WERI-Rb-1 (cell line): ENCODE measurements around the gene SMPD4.
"Not testable (repeated sequence)": the region's sequence is repeated elsewhere in the genome, so short reads cannot be mapped to it uniquely, and the experiment has no call there.

ENCODE experiments used
- DNase-seq: peaks from one replicate; pipeline ENCODE4 v3.0.0-alpha.2; 2020
- H3K27ac ChIP-seq: fragments of 250-450 bp; sonication (Bioruptor Pico); 2 replicates; pipeline ENCODE4 v1.5.1; 2020; ENCODE audit warnings: mild to moderate bottlenecking, moderate library complexity
- H3K27me3 ChIP-seq: fragments of 250-450 bp; sonication (Bioruptor Pico); 2 replicates; pipeline ENCODE4 v1.5.1; 2021; ENCODE audit warnings: mild to moderate bottlenecking, low read depth, moderate library complexity; ENCODE audit not compliant: insufficient read depth, severe bottlenecking
- H3K36me3 ChIP-seq: fragments of 250-450 bp; sonication (Bioruptor Pico); 2 replicates; pipeline ENCODE4 v1.5.1; 2020; ENCODE audit warnings: mild to moderate bottlenecking, moderate library complexity
- H3K4me3 ChIP-seq: 2 replicates; pipeline ENCODE4 v1.5.1; 2011; ENCODE audit warnings: low read depth, mild to moderate bottlenecking, control low read depth, low read length
- H3K9me3 ChIP-seq: fragments of 250-450 bp; sonication (Bioruptor Pico); 2 replicates; pipeline ENCODE4 v1.5.1; 2021; ENCODE audit warnings: mild to moderate bottlenecking, moderate library complexity; ENCODE audit not compliant: severe bottlenecking
- TF ChIP-seq, protein P1 (sequence below): IDR thresholded peaks from 2 replicates; pipeline ENCODE4 v1.5.1; 2011; ENCODE audit warnings: low read depth, mild to moderate bottlenecking, control low read depth, inconsistent platforms, low read length

SMPD4 gene

DNA sequence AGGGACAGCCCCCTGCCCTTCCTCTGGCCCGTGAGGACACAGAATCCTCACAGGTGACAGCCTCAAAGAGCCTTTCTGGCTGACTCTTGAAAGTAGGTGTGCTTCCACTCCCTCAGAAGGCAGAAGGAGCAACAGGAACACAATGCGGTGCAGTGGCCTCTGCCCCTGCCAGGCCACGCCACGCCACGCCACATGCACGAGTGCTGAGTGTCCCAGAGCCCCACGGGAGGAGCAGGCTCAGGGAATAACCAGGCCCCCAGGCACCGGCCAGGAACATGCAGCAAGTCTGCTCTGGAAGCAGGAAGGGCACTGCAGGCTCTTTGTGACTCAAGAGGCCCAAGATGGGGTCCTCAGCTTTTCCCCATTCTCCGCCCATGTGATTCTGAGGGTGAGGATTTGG lies 18.4 kb downstream of the SMPD4 start:
- Histone ChIP-seq H3K27ac (no peak overlapping the region), H3K4me3 (no peak overlapping the region), H3K9me3 (no peaks in the 10 kb centered on the region), H3K27me3 (no peaks in the 10 kb centered on the region), H3K36me3 (peaks cover 26% of the 10 kb centered on the region)
- TF ChIP-seq, protein P1, sequence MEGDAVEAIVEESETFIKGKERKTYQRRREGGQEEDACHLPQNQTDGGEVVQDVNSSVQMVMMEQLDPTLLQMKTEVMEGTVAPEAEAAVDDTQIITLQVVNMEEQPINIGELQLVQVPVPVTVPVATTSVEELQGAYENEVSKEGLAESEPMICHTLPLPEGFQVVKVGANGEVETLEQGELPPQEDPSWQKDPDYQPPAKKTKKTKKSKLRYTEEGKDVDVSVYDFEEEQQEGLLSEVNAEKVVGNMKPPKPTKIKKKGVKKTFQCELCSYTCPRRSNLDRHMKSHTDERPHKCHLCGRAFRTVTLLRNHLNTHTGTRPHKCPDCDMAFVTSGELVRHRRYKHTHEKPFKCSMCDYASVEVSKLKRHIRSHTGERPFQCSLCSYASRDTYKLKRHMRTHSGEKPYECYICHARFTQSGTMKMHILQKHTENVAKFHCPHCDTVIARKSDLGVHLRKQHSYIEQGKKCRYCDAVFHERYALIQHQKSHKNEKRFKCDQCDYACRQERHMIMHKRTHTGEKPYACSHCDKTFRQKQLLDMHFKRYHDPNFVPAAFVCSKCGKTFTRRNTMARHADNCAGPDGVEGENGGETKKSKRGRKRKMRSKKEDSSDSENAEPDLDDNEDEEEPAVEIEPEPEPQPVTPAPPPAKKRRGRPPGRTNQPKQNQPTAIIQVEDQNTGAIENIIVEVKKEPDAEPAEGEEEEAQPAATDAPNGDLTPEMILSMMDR: no peak
- DNase-seq: no peak

DNA sequence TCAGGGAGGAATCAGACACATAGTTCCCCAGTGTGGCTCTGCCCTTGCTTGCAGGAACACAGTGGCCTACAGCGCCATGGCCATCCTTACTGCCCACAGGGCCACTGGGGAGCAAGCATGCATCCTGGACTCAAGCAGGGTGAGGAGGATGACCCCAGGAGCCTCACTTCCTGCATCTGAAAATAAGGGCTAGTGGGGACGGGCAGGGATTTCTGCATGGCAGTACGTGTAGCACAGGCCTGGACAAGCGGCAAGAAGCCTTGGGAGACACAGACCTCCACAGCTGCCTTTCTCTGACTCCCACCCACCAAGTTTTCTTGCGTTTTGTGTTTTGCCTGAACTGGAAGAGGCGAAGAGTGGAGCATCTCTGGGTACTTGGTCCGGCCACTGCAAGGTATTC lies 18.9 kb downstream of the SMPD4 start:
- not testable (repeated sequence) for H3K27ac ChIP-seq, H3K4me3 ChIP-seq, H3K9me3 ChIP-seq, DNase-seq, H3K27me3 ChIP-seq
- H3K36me3 ChIP-seq: peaks cover 22% of the 10 kb centered on the region

DNA sequence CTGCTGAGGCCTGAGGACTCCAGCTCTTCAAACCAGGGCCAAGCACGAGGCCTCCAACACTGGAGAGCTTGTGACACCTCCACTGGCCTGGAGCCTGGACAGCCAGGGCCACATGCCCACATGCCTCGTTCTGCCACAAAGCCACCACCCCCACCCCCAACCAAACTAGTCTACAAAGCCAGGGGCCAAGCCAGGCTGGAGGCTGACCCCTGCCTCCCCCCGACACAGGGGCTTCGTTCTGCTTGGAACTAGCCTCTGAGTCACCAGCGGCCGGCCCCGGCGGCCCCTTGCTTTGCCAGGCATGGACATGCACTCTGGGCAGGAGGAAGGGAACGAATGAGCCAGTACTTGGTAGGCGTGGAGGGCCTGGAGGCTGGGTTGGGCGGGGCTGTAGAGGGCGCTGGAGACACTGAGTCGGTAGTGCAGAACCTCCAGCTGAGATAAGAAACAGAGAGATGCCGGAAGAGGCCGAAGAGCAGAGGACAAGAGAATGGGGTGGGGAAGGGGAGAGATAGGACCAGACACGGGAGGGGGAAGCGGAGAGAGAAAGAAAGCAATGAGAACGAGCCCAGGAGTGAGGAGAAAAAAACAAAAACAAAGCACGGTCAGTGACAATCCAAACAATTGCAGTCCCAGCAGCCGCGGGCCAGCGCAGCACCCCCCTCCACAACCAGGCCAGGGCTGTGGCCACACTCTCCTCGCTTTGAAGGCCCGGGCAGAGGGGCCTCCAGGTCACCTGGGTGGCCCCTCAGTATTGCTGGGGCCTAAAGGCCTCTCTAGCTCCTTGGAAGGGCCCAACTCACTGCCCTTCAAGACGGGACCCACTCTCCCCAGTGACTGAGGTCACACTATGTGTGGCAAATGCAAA lies 20.3 kb downstream of the SMPD4 start:
- H3K36me3 ChIP-seq: peaks cover 18% of the 10 kb centered on the region

DNA sequence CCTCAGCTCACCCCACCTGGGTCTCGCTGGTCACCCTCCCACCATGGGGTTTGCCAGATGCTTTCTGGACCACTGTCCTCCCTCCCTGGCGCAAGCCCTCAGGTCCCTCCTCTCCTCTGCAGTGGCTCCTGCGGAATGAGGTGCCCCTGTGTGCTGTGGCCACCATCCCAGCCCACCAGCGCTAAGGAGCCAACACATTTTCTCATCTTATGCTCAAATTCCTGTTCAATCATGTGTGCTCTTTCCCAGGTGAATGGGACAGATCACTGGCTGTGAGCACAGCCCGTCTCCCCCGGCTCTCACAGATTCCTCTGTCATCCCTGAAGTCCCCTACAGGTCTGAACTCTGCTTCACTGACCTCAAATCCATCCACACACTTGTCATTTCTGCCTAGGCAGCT lies 21.3 kb downstream of the SMPD4 start:
- TF ChIP-seq, protein P1: no peak
- Histone ChIP-seq H3K36me3 (peaks cover 10% of the 10 kb centered on the region), H3K4me3 (no peak overlapping the region), H3K9me3 (no peaks in the 10 kb centered on the region), H3K27me3 (no peaks in the 10 kb centered on the region), H3K27ac (no peak overlapping the region)
- DNase-seq: no peak

More for the DNA sequence above, 20.3 kb downstream of the SMPD4 start:
- H3K27ac ChIP-seq, DNase-seq, H3K27me3 ChIP-seq, H3K9me3 ChIP-seq, H3K4me3 ChIP-seq: not testable (repeated sequence)

DNA sequence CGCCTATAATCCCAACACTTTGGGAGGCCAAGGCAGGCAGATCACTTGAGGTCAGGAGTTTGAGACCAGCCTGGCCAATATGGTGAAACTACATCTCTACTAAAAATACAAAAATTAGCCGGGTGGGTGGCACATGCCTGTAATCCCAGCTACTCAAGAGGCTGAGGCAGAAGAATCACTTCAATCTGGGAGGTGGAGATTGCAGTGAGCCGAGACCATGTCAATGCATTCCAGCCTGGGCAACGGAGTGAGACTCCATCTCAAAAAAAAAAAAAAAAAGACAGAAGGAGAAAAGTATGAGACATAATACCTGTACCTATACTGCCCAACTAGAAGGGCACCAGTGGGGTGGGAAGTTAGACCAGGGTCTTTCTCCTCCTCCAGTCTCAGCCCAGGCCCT lies 22.0 kb downstream of the SMPD4 start:
- H3K27me3 ChIP-seq, H3K4me3 ChIP-seq, H3K36me3 ChIP-seq, DNase-seq, H3K9me3 ChIP-seq, H3K27ac ChIP-seq: not testable (repeated sequence)

DNA sequence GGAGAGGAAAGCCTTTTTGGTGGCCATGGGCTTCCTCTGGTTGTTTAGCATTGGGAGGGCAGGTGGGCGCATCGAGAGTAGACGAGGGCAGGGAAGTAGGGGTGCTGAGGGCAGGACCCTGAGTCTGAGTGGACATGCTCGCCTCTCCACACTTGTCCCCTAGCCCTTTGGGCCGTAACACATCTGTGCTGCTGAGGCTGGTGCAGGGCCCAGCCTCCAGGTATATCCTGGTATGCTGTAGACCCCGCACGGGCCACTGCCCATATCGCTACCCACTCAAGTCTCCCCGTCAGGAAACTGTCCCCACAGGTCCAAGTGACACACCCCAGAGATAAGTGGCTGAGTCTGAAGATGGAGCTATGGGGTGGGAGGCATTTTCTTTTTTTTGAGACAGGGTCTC lies 22.8 kb downstream of the SMPD4 start:
- Histone ChIP-seq H3K27me3 (no peaks in the 10 kb centered on the region), H3K9me3 (no peaks in the 10 kb centered on the region), H3K4me3 (no peak overlapping the region), H3K27ac (no peak overlapping the region), H3K36me3 (peaks cover 4% of the 10 kb centered on the region; the same call in 1 of the 2 replicates)
- TF ChIP-seq, protein P1: no peak
- no peak for DNase-seq

DNA sequence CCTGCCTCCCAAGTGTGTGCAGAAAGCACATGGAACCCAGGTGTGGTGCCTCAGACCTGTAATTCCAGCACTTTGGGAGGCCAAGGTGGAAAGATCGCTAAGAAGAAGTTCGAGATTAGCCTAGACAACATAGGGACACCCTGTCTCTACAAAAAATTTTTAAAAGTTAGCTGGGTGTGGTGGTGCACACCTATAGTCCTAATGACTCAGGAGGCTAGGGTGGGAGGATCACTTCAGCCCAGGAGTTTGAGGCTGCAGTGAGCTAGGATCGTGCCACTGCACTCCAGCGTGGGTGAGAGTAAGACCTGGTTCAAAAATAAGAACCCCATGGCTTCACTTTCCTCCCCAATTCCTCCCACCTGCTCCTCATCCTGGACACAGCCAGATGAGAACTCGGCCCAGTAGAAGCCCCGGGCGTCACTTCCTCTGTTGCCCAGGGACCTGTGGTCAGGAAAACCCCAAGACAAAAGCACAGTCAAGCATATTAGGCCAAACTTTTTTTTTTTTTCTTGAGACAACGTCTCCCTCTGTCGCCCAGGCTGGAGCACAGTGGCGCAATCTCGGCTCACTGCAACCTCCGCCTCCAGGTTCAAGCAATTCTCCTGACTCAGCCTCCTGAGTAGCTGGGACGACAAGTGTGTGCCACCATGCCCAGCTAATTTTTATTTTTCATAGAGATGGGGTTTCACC lies 23.4 kb downstream of the SMPD4 start:
- H3K27me3 ChIP-seq, H3K36me3 ChIP-seq: not testable (repeated sequence)

DNA sequence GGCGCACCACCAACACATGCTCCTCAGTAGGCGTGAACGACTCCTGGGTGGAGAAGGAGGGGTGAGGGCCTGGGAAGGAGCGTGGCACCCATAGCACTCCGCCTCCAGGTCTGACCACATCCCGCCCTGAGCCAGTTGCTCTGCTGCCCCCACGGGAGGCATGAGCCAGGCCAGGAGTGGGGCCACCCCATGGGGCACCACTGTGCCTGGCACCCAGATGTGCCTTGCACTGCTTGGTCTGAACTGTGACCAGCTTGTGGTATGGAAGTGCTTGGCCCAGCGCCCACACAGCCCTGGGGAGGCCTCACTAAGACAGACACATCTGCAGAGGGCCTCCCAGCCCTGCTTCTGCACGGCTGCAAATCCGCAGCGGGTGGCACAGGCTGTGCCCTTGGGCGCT lies 24.0 kb downstream of the SMPD4 start:
- DNase-seq, H3K4me3 ChIP-seq, H3K9me3 ChIP-seq, H3K27me3 ChIP-seq, H3K27ac ChIP-seq, H3K36me3 ChIP-seq: not testable (repeated sequence)

More for the DNA sequence above, 23.4 kb downstream of the SMPD4 start:
- not testable (repeated sequence) for DNase-seq, H3K4me3 ChIP-seq, H3K9me3 ChIP-seq, H3K27ac ChIP-seq
